Ecto neural progenitor cell (in vitro differentiated cells): ENCODE data around the gene PCDHGC4.

Source experiments
- DNase-seq: peaks from one replicate; pipeline ENCODE4 v3.0.0-alpha.2; 2018; ENCODE audit warnings: low spot score

Gene PCDHGC4

GRCh38 chr5:141512390-141512910 lies 27.6 kb downstream of the PCDHGC4 start:
- peak; percentile 92 for DNase-seq

- peak; percentile 84 for DNase-seq
These were observed 28.2 kb downstream of the PCDHGC4 start for GRCh38 chr5:141512911-141513626.

GRCh38 chr5:141513627-141514329 lies 28.9 kb downstream of the PCDHGC4 start:
- peak; percentile 84 for DNase-seq

- peak; percentile 86 for DNase-seq
These were observed 29.7 kb downstream of the PCDHGC4 start for GRCh38 chr5:141514330-141515133.

GRCh38 chr5:141515141-141515540 lies 30.3 kb downstream of the PCDHGC4 start:
- DNase-seq: no peak

GRCh38 chr5:141515946-141516671 lies 31.3 kb downstream of the PCDHGC4 start:
- no peak for DNase-seq

GRCh38 chr5:141516672-141517025 lies 31.8 kb downstream of the PCDHGC4 start:
- no peak for DNase-seq

- DNase-seq: no peak
These were observed 32.5 kb downstream of the PCDHGC4 start for GRCh38 chr5:141517312-141517711.

GRCh38 chr5:141517880-141518617 lies 33.2 kb downstream of the PCDHGC4 start:
- DNase-seq: no peak

- no peak for DNase-seq
These were observed 33.8 kb downstream of the PCDHGC4 start for GRCh38 chr5:141518618-141519015.

- peak; percentile 12 for DNase-seq
These were observed 35.1 kb downstream of the PCDHGC4 start for GRCh38 chr5:141519605-141520565.

- no peak for DNase-seq
These were observed 36.5 kb downstream of the PCDHGC4 start for GRCh38 chr5:141521244-141521781.

- DNase-seq: no peak
These were observed 37.5 kb downstream of the PCDHGC4 start for GRCh38 chr5:141522301-141522700.

GRCh38 chr5:141523991-141524390 lies 39.2 kb downstream of the PCDHGC4 start:
- DNase-seq: no peak

- DNase-seq: peak; percentile 96
These were observed 40.1 kb downstream of the PCDHGC4 start for GRCh38 chr5:141524604-141525597.

GRCh38 chr5:141525653-141526052 lies 40.8 kb downstream of the PCDHGC4 start:
- no peak for DNase-seq

- DNase-seq: no peak
These were observed 42.6 kb downstream of the PCDHGC4 start for GRCh38 chr5:141527426-141527825.

- no peak for DNase-seq
These were observed 43.6 kb downstream of the PCDHGC4 start for GRCh38 chr5:141528291-141528984.
